ENCODE results near the gene MAPK1IP1L. TPM values are rescaled to one million over a fixed set of nuclear protein-coding genes. Genes with fewer than 3 reads are reported as not detected.

Gene MAPK1IP1L
- total and polyA plus RNA-seq, 4 donors = 25.8 to 87.4 (median 49.1) TPM

DNA sequence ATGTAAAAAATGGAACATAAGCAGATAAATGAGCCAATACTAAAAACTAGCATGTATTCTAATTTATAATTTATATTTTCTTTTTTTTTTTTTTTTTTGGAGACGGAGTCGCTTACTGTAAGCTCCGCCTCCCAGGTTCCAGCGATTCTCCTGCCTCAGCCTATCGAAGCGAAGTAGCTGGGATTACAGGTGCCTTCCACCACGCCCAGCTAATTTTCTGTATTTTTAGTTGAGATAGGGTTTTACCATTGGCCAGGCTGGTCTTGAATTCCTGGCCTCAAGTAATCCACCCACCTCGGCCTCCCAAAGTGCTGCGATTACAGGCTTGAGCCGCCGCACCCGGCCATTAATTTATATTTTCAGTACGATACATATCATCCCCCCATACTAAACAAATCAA, 2.7 kb downstream of the MAPK1IP1L start:
- H3K27ac ChIP-seq (ENCODE audit: low read depth in 1 of 2, low read length in 1 of 2) = no peak overlapping the region
- no peak for DNase-seq
- ATAC-seq (ENCODE audit: insufficient read depth, low FRiP score) = no peak
- no peaks in the 10 kb centered on the region for H3K9me3 ChIP-seq (ENCODE audit: control insufficient read depth in 4 of 4, insufficient read depth in 3 of 4, low read length in 3 of 4)
- peaks cover 3 to 18% (median 13%) of the 10 kb centered on the region in 5 donors for H3K4me1 ChIP-seq (ENCODE audit: control insufficient read depth in 5 of 5, insufficient read depth in 5 of 5, low read length in 5 of 5)
- H3K27me3 ChIP-seq (ENCODE audit: control insufficient read depth in 3 of 3, insufficient read depth in 3 of 3, low read length in 2 of 3) = no peaks in the 10 kb centered on the region
- H3K4me3 ChIP-seq = no peak overlapping the region
- peaks cover 0 to 12% (median 8%) of the 10 kb centered on the region in 4 donors for H3K36me3 ChIP-seq (ENCODE audit: control insufficient read depth in 4 of 4, insufficient read depth in 4 of 4, low read length in 4 of 4)
- WGBS, 2 donors = 97 to 98% methylated on average over 13 of the region's 13 CpGs
- H3K9ac ChIP-seq (ENCODE audit: insufficient read depth in 1 of 2, low read length in 2 of 2) = no peak overlapping the region
- TF ChIP-seq CTCF (IDR thresholded peaks at IDR 0.05; ENCODE audit: control extremely low read depth, extremely low read depth) = no peak

DNA sequence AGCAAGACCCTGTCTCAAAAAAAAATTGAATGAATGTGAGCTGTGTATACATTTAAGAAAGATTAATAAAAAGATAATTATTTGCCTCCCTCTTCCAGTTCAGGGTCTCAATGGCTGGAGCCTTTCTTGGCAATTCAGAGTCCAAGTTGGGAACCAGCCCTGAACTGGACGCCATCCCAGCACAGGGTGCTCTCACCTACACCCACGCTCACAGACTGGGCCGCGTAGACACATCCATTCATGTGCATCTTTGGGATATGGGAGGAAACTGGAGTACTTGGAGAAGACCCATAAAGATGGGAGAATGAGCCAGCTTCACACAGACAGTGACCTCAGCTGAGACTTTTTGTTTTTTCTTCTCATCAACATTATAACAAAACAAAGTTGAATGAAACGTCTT, 6.5 kb downstream of the MAPK1IP1L start:
- H3K9me3 ChIP-seq (ENCODE audit: control insufficient read depth in 4 of 4, insufficient read depth in 3 of 4, low read length in 3 of 4) = no peaks in the 10 kb centered on the region
- H3K9ac ChIP-seq (ENCODE audit: insufficient read depth in 1 of 2, low read length in 2 of 2) = no peak overlapping the region
- peaks cover 5 to 20% (median 7%) of the 10 kb centered on the region in 5 donors for H3K4me1 ChIP-seq (ENCODE audit: control insufficient read depth in 5 of 5, insufficient read depth in 5 of 5, low read length in 5 of 5)
- 95 to 97% methylated on average over 5 of the region's 5 CpGs for WGBS, 2 donors
- DNase-seq (no peak), ATAC-seq (ENCODE audit: insufficient read depth, low FRiP score) (no peak)
- H3K27ac ChIP-seq (ENCODE audit: low read depth in 1 of 2, low read length in 1 of 2) = no peak overlapping the region
- no peaks in the 10 kb centered on the region for H3K27me3 ChIP-seq (ENCODE audit: control insufficient read depth in 3 of 3, insufficient read depth in 3 of 3, low read length in 2 of 3)
- H3K4me3 ChIP-seq = no peak overlapping the region
- peaks cover 0 to 20% (median 11%) of the 10 kb centered on the region in 4 donors for H3K36me3 ChIP-seq (ENCODE audit: control insufficient read depth in 4 of 4, insufficient read depth in 4 of 4, low read length in 4 of 4)
- no peak for TF ChIP-seq CTCF (IDR thresholded peaks at IDR 0.05; ENCODE audit: control extremely low read depth, extremely low read depth)

GRCh38 chr14:55059333-55059732, 7.9 kb downstream of the MAPK1IP1L start:
- H3K36me3 ChIP-seq (ENCODE audit: control insufficient read depth in 4 of 4, insufficient read depth in 4 of 4, low read length in 4 of 4) = peaks cover 8 to 19% (median 12%) of the 10 kb centered on the region in 4 donors

More at GRCh38 chr14:55059333-55059732, 7.9 kb downstream of the MAPK1IP1L start:
- 95 to 97% methylated on average over 5 of the region's 5 CpGs for WGBS, 2 donors
- Histone ChIP-seq H3K9me3 (ENCODE audit: control insufficient read depth in 4 of 4, insufficient read depth in 3 of 4, low read length in 3 of 4) (no peaks in the 10 kb centered on the region), H3K27me3 (ENCODE audit: control insufficient read depth in 3 of 3, insufficient read depth in 3 of 3, low read length in 2 of 3) (no peaks in the 10 kb centered on the region), H3K9ac (ENCODE audit: insufficient read depth in 1 of 2, low read length in 2 of 2) (no peak overlapping the region), H3K4me3 (no peak overlapping the region), H3K4me1 (ENCODE audit: control insufficient read depth in 5 of 5, insufficient read depth in 5 of 5, low read length in 5 of 5) (peaks cover 0 to 12% (median 3%) of the 10 kb centered on the region in 5 donors), H3K27ac (ENCODE audit: low read depth in 1 of 2, low read length in 1 of 2) (no peak overlapping the region)
- DNase-seq (no peak), ATAC-seq (ENCODE audit: insufficient read depth, low FRiP score) (no peak)
- no peak for TF ChIP-seq CTCF (IDR thresholded peaks at IDR 0.05; ENCODE audit: control extremely low read depth, extremely low read depth)

Data from lung (tissue), 12 donors.